Breast epithelium (tissue), 3 donors: ENCODE data around the gene CBX5.

Source experiments
- CTCF ChIP-seq, 3 donors: fragments of 450-650 bp; IDR thresholded peaks; one replicate each; pipeline ENCODE4 v1.5.1; 2016 to 2017; ENCODE audit warnings: antibody characterized with exemption in 3 of 3, mild to moderate bottlenecking in 3 of 3, moderate library complexity in 3 of 3
- POLR2AphosphoS5 ChIP-seq, 3 donors: sonication (generic); formaldehyde crosslinking; IDR thresholded peaks; one replicate each; pipeline ENCODE4 v1.6.1; 2017; ENCODE audit warnings: antibody characterized with exemption in 3 of 3

GRCh38 chr12:54311051-54311450 is 31.1 kb upstream of the CBX5 start:
- TF ChIP-seq CTCF (IDR thresholded peaks at IDR 0.05) = no peak
- TF ChIP-seq POLR2AphosphoS5 (IDR thresholded peaks at IDR 0.05) = no peak
